ENCODE measurements around the gene STAT3. TPM values are rescaled to one million over a fixed set of nuclear protein-coding genes. Genes with fewer than 3 reads are reported as not detected.
A peak's percentile ranks its signal among the peaks of the same experiment; 100 is the strongest.

The STAT3 gene
- total RNA-seq, 4 donors from 2014 or later, result 178 to 219 (median 191) TPM

- peak in 1 of 3 donors; percentile 39 for DNase-seq
- H3K27ac ChIP-seq, result peak overlapping the region in 3 of 4 donors; percentile 100
- no peaks in the 10 kb centered on the region for H3K9me3 ChIP-seq
These were observed 1.7 kb upstream of the STAT3 start for GRCh38 chr17:42389899-42390298.

DNA sequence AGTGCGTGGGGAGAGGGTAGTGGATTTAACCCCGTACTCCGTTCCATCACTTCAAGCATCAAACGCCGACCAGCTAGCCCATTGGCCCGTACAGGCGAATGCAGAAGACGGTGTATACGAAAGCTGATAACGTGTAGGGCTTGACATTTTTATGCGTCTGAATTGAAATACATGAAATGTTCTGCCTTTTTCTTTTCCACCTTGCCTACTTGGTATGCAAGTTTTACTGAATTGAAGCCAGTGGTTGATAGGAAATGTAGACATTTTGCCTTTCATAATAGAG is 834 bp upstream of the STAT3 start:
- no peaks in the 10 kb centered on the region for H3K36me3 ChIP-seq
- H3K27me3 ChIP-seq, result no peaks in the 10 kb centered on the region
- TF ChIP-seq POLR2A (IDR thresholded peaks at IDR 0.05) (no peak), CTCF (IDR thresholded peaks at IDR 0.05) (no peak)
- DNase-seq, result no peak
- no peaks in the 10 kb centered on the region for H3K9me3 ChIP-seq
- H3K4me1 ChIP-seq, result peaks cover 0 to 32% (median 6%) of the 10 kb centered on the region in 4 donors
- H3K27ac ChIP-seq, result peak overlapping the region; percentile 96 to 100 (median 100)
- H3K4me3 ChIP-seq, result peak overlapping the region; percentile 49 to 98 (median 78)

More at GRCh38 chr17:42389899-42390298, 1.7 kb upstream of the STAT3 start:
- H3K27me3 ChIP-seq, result no peaks in the 10 kb centered on the region
- TF ChIP-seq POLR2A (IDR thresholded peaks at IDR 0.05) (no peak), CTCF (IDR thresholded peaks at IDR 0.05) (no peak)
- H3K36me3 ChIP-seq, result no peaks in the 10 kb centered on the region
- no peak overlapping the region for H3K4me3 ChIP-seq
- H3K4me1 ChIP-seq, result peaks cover 0 to 25% (median 6%) of the 10 kb centered on the region in 4 donors

DNA sequence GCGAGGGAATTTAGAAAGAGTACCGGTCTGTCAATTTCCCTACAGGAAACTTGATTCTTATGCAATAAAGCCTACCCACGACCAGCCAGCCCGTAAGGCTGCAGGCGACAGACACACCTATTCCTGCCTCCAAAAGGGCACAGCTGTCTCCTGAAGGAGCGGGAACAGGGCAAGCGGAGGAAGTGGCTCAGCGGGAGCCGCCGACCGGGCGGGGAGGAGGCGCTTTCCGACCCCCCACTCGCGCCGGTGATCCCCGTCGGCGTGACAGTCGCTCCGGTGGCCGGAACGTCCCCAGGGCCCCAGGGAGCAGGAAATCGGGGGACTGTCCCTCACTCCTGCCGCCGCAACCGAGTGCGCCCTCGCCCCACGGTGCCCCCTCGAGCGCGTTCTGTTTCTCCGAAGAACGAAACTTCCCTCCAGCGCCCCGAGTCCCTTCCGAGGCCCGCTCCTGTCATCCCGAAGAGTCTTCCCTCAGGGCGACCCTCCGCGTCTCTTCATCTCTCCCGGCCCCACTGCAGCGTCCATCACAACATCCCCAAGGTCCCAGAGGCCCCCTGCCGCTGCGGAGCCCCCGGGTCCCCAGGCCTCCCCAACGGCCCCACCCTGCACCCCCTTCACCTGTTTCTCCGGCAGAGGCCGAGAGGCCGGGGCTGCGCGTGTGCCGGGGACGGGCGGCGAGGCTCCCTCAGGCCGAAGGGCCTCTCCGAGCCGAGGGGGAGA is 421 bp downstream of the STAT3 start:
- peak; percentile 28 to 73 (median 71) for DNase-seq
- peaks cover 0 to 42% (median 4%) of the 10 kb centered on the region in 4 donors for H3K4me1 ChIP-seq
- no peaks in the 10 kb centered on the region for H3K36me3 ChIP-seq
- no peaks in the 10 kb centered on the region for H3K9me3 ChIP-seq
- TF ChIP-seq POLR2A (IDR thresholded peaks at IDR 0.05) (peak; percentile 29 to 31), CTCF (IDR thresholded peaks at IDR 0.05) (no peak)
- H3K27ac ChIP-seq, result peak overlapping the region; percentile 97 to 100 (median 100)
- H3K27me3 ChIP-seq, result no peaks in the 10 kb centered on the region
- H3K4me3 ChIP-seq, result peak overlapping the region; percentile 79 to 98 (median 98)

- Histone ChIP-seq H3K9me3 (no peaks in the 10 kb centered on the region), H3K27ac (peak overlapping the region; percentile 97 to 100 (median 100)), H3K4me1 (peaks cover 0 to 50% (median 4%) of the 10 kb centered on the region in 4 donors), H3K27me3 (no peaks in the 10 kb centered on the region), H3K36me3 (no peaks in the 10 kb centered on the region), H3K4me3 (peak overlapping the region; percentile 79 to 98 (median 98))
- no peak for TF ChIP-seq CTCF (IDR thresholded peaks at IDR 0.05)
- no peak for TF ChIP-seq POLR2A (IDR thresholded peaks at IDR 0.05)
- DNase-seq, result peak in 1 of 3 donors; percentile 44
These were observed 1.2 kb downstream of the STAT3 start for GRCh38 chr17:42386777-42387657.

GRCh38 chr17:42381898-42382297 is 6.3 kb downstream of the STAT3 start:
- H3K4me3 ChIP-seq, result no peak overlapping the region
- no peak overlapping the region for H3K27ac ChIP-seq
- H3K27me3 ChIP-seq, result no peaks in the 10 kb centered on the region
- H3K4me1 ChIP-seq, result peaks cover 0 to 93% (median 7%) of the 10 kb centered on the region in 4 donors
- no peaks in the 10 kb centered on the region for H3K36me3 ChIP-seq
- TF ChIP-seq CTCF (IDR thresholded peaks at IDR 0.05) (no peak), POLR2A (IDR thresholded peaks at IDR 0.05) (no peak)
- H3K9me3 ChIP-seq, result no peaks in the 10 kb centered on the region
- DNase-seq, result no peak
